ENCODE measurements around the gene PTN. TPM values are rescaled to one million over a fixed set of nuclear protein-coding genes. Genes with fewer than 3 reads are reported as not detected.

PTN gene, protein sequence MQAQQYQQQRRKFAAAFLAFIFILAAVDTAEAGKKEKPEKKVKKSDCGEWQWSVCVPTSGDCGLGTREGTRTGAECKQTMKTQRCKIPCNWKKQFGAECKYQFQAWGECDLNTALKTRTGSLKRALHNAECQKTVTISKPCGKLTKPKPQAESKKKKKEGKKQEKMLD
- polyA plus RNA-seq (2012; ENCODE audit: insufficient read depth, insufficient read length, low read depth): 367 TPM

DNA sequence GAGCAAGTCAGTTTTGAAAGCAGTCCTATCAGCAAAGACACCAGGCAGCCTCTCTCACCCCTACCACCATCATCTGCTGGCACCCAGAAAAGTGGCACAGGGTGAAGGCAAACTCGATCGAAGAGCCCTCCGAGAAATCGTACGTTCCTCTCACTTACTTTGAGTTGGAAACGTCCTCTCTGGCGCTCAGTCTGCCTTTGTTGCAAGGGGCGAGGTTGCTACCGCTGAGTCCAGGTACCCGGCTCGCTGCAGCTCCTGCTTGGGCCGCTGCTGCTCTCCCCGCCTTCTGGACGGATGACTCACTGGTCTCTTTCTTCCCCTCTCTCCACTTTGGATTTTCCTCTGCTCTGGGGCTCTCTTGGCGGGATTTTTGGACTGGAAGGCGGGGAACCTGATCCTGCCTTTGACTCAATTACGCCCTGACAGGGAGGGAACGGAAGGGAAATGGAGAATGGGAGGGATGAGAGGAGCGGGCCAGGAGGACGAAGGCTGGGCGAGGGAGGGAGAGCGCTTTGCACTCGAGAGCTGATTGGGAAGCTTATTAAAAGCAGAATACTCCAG is at the start of gene PTN:
Gene PTN (minus strand): TSS at position 453 of the 561 bp plus-strand sequence. CDS start 88,760 bp downstream, outside the sequence.
- peak; percentile 66 for DNase-seq
- H3K4me3 ChIP-seq (ENCODE audit: low read depth, low read length): peak within 1 kb of the TSS; percentile 70
- TF ChIP-seq, protein P1, sequence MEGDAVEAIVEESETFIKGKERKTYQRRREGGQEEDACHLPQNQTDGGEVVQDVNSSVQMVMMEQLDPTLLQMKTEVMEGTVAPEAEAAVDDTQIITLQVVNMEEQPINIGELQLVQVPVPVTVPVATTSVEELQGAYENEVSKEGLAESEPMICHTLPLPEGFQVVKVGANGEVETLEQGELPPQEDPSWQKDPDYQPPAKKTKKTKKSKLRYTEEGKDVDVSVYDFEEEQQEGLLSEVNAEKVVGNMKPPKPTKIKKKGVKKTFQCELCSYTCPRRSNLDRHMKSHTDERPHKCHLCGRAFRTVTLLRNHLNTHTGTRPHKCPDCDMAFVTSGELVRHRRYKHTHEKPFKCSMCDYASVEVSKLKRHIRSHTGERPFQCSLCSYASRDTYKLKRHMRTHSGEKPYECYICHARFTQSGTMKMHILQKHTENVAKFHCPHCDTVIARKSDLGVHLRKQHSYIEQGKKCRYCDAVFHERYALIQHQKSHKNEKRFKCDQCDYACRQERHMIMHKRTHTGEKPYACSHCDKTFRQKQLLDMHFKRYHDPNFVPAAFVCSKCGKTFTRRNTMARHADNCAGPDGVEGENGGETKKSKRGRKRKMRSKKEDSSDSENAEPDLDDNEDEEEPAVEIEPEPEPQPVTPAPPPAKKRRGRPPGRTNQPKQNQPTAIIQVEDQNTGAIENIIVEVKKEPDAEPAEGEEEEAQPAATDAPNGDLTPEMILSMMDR (IDR thresholded peaks at IDR 0.05; ENCODE audit: low read depth, low read length): no peak

DNA sequence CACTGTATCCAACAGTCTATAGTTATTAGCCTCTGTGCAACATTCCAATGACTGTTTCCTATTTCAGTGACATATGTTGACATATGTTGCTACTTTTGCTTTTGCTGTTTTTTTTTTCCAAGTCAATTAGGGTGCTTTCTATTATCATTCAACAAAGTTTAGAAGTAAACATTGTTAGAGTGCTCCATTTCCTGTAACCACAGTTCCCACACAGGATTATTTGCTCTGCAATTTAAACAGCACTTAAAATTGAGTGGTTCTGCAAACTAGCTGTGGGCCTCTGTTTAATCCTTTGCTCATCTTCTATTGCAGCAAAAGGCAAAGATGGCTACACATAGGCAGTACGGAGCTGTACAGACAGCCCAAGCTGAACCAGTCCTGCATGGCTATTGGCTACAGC is 46.5 kb upstream of the PTN start:
- H3K4me3 ChIP-seq (ENCODE audit: low read depth, low read length): no peak overlapping the region
- TF ChIP-seq, protein P1 (IDR thresholded peaks at IDR 0.05; ENCODE audit: low read depth, low read length): no peak
- H3K4me1 ChIP-seq: no peaks in the 10 kb centered on the region; the same call in 1 of the 2 replicates
- H3K27me3 ChIP-seq: no peaks in the 10 kb centered on the region
- H3K36me3 ChIP-seq: no peaks in the 10 kb centered on the region
- DNase-seq: no peak
- no peaks in the 10 kb centered on the region for H3K9me3 ChIP-seq

More for the DNA sequence above, at the start of gene PTN:
- Histone ChIP-seq H3K27me3 (no peaks in the 10 kb centered on the region), H3K9me3 (no peaks in the 10 kb centered on the region), H3K4me1 (peaks cover 6% of the 10 kb centered on the region), H3K36me3 (no peaks in the 10 kb centered on the region)

DNA sequence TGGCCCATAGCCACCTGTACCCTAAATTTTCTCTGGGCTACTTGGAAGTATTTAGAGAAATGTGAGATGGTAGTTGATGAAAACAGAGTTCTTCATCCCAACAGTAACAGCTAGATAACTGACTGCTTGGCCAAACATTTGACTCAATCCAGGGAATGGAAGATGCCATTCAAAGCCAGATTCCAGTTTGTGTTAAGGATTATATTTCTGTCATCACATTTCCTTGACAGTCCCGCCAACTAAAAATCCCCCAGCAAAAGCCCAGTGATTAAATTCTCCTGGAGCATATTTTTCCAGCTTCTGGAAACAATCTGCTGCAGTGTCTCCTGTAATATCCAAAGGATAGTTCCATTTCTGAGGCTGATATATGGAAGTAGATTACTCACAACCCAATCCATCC is 45.4 kb upstream of the PTN start:
- Histone ChIP-seq H3K4me1 (no peaks in the 10 kb centered on the region), H3K9me3 (no peaks in the 10 kb centered on the region), H3K4me3 (ENCODE audit: low read depth, low read length) (no peak overlapping the region), H3K36me3 (no peaks in the 10 kb centered on the region), H3K27me3 (no peaks in the 10 kb centered on the region)
- TF ChIP-seq, protein P1 (IDR thresholded peaks at IDR 0.05; ENCODE audit: low read depth, low read length): no peak
- DNase-seq: no peak

DNA sequence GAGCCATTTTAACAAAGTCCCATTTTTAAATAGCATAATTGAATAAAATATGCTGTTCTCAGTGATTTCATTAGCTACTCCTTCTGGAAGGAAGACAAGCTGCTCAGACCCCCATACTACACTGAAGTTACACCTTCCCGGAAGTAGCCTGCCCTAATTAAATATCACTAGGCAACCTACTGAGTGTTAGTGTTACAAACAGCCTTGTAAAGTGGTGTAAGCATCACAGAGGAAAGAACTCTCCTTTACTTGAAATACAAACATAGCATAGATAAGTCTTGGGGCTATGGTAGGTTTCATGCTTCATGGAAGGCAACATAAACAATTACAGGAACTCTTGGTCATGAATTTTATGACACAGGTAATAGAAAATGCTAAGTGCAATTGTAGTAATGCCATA is 43.4 kb upstream of the PTN start:
- Histone ChIP-seq H3K4me1 (no peaks in the 10 kb centered on the region), H3K27me3 (no peaks in the 10 kb centered on the region), H3K9me3 (no peaks in the 10 kb centered on the region), H3K4me3 (ENCODE audit: low read depth, low read length) (no peak overlapping the region), H3K36me3 (no peaks in the 10 kb centered on the region)
- no peak for DNase-seq
- TF ChIP-seq, protein P1 (IDR thresholded peaks at IDR 0.05; ENCODE audit: low read depth, low read length): no peak

DNA sequence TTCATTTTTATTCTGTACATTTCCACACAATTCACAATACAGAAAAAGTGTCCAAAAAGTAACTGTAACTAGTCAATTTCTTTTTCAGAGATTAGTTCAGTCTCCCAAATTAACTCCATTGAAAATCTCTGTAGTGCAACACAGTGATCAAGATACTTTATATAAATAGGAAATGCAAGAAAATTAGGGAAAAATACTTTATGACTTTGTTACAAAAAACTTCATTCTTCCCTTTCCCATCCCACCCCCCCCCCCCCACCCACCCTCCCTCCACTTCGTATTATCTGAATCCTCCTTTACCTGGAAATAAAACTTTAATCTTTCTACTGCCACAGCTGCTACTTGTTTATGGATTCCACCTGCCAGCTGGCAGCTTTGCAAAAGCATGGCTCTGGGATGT is 37.5 kb upstream of the PTN start:
- no peaks in the 10 kb centered on the region for H3K27me3 ChIP-seq
- H3K4me3 ChIP-seq (ENCODE audit: low read depth, low read length): no peak overlapping the region
- 0 out of 2 replicates have a peak, but pooled peaks cover 2% of the 10 kb centered on the region for H3K9me3 ChIP-seq
- no peaks in the 10 kb centered on the region for H3K4me1 ChIP-seq
- TF ChIP-seq, protein P1 (IDR thresholded peaks at IDR 0.05; ENCODE audit: low read depth, low read length): no peak
- DNase-seq: no peak
- H3K36me3 ChIP-seq: no peaks in the 10 kb centered on the region

DNA sequence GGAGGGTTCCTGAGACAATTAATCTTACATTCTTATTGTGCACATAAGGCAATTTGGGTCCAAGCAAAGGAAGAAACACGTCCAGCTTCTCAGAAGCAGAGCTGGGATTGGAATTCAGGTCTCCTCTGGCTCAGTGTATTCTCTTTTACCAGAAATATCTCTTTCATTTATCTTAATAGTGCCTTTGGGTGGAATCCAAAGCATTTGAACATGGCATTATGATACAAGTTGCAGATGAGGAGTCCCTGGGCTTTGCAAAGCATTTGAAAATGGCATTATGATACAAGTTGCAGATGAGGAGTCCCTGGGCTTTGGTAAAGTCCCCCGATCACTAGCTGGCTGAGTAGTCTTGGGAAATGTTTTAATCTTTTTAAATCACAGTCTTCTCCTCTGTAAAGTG is 30.0 kb upstream of the PTN start:
- H3K36me3 ChIP-seq: no peaks in the 10 kb centered on the region

More for the DNA sequence above, 30.0 kb upstream of the PTN start:
- H3K27me3 ChIP-seq: no peaks in the 10 kb centered on the region
- H3K9me3 ChIP-seq: 0 out of 2 replicates have a peak, but pooled peaks cover 2% of the 10 kb centered on the region
- no peak overlapping the region for H3K4me3 ChIP-seq (ENCODE audit: low read depth, low read length)
- DNase-seq: no peak
- no peaks in the 10 kb centered on the region for H3K4me1 ChIP-seq
- TF ChIP-seq, protein P1 (IDR thresholded peaks at IDR 0.05; ENCODE audit: low read depth, low read length): no peak
